Stimulated activated CD4-positive, alpha-beta T cell treated with anti-CD3 and anti-CD28 coated beads, Interleukin-2, amount 100 ng/mL, for 24 hours (primary cell): ENCODE data around the gene DNAJB13.
A peak's percentile ranks its signal among the peaks of the same experiment; 100 is the strongest.

ENCODE experiments used
- DNase-seq, 2 donors: peaks; one replicate each; pipeline ENCODE4 v3.0.0-alpha.2; 2020

The DNAJB13 gene

DNA sequence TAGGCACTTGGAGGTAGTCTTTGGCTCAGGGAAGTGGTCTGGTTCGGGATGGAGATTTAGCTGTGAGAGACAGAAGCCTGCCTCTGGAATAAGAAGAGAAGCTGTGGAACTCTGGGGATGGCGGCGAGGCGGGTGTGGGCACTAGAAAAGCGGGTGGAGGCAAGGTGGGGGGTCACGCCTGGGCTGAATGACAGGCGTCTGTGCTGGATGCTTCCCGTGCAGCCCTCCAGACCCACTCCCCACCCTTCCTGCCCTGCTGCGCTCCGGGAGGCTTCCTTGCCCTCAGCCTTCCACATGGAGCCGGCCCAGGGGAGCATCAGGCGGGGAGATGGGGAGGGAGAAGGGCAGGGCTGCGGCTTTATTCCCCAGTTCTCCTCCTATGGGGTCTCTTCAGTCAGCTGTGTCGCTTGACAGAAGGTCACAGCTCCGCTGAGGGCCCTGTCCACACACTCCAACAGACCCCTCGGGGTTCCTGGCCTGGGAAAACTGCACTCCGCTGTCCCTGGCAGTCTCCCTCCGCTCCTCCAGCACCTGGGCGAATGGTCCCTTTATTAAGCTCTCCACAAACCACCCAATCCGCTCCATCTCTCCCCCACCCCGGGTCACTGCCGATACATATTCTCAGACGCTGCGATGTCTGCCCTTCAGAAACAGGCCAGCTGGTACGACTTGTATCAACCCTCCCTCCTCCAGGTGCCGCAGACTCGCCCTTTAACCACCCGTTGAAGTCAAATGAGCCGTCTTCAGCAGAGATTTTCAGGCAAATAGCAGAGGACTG lies 6.2 kb downstream of the DNAJB13 start:
- DNase-seq, result no peak

DNA sequence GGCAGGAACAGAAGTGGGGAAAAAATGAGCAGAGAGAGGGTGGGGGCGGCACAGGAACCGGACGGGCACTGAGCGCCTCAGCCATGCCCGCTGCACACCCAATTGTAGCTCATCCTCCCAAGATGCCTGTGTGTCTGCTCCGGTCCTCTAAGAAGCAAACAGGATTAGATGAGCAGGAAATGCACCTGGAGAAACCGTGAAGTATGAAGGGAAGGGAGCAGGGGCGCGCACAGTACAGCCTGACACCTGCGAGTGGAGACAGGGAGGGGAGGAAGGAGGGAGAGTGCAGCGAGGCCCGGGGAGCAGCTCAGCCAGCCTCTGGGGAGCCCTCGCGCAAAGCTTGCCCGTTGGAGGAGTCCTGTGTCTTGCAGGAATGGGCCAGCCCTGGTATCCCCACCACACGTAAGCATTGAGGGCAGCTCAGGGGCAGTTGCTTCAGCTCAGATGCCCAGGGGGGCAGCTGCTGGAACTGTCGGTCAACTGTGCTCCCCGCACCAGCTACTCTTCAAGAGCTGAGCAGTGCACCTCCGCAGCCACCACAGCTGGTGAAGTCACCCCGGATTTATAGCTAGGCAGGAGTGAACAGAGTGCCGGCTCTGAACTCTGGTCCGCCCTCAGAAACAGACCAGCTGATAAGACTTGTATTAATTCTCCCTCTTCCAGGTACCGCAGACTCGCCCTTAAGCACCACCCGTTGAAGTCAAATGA lies 7.0 kb downstream of the DNAJB13 start:
- DNase-seq, result no peak

DNA sequence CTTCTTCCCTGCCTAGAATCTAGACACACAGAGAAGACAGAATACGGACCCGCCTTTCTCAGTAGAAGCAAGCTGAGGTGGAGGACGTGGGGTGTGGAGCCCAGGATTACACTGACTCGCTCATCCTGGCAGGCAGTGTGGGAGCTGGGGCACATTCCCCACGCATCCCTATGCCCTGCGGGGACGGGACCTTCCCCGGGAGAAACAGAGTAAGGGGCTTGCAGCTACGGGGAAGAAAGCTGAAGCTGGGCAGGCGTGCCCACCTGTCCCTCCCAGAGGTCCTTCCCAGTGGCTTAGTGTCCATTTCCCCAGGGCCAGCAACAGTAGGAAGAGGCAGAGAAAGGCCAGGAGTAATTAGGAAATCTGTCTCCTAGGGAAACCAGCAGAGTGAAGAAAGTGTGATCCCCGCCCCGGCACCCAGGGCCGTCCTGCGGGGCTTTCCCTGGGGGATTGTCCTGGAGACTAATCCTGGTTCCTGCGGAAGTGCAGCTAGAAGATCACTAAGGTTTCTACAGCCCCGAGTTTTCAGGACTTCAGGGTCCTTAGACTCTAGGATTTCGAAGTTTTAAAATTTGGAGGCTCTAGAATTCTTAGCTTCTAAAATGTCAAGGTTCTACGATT lies 7.8 kb downstream of the DNAJB13 start:
- DNase-seq, result no peak

DNA sequence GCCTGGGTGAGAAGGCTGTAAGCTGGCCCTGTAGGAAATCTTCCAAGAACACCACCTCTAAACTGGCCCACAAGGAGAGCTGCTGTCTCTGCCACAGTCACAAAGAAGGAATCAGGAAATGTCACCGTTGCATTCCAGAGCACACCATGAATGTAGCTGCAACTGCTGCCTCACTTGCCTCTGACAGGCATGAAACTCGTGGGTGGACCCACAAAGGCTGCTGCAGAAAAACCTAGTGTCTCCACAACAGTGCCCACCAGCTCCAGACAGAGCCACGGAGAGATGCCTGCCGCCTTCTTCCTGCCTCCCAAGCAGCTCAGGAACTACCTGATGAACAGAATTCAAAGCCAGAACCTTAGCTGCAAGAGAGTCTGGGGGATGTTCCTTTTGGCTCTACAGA lies 10.5 kb downstream of the DNAJB13 start:
- DNase-seq, result no peak

DNA sequence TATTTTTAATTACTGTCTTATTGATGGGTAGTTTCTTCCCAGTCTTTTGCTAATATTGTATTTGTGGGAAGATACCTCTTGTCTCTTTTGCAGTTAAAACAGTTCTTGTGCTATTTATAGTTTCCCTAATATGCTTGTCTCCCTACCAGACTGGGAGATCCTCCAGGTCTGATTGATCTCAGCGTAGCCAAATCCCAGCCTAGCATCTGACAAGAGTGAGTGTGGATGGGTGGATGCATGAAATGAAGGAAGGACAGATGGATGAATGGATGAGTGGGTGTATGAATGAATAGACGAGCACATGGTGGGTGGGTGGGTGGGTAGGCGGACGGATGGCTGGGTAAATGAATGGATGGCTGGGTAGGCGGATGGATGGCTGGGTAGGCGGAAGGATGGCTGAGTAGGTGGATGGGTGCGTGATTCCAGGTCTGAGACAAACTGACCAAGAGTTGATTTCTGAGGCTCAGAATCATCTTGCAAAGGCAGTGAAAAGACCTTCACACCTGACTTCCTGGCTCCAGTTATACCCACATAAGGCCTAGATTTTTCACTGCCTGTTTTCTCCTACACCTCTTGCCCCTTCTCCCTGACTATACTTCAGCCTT lies 11.4 kb downstream of the DNAJB13 start:
- DNase-seq, result no peak

DNA sequence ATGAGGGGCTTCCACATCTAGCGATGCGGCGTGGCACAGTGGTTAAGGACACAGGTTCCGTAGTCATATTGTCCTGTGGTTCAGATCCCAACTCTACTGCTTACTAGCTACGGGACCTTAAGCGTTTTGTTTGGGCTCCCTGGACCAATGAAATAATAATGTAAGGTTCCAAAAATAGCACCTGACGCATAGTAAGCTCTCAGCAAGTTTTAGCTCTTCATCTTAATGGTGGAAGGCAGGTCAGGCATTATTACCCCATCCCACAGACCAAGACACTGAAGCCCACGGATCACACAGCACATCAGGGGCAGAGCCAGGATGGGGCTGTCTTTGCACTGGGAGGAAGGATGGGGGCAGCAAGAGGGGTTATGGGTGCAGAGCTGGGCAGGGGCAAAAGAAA lies 13.0 kb downstream of the DNAJB13 start:
- DNase-seq, result no peak

DNA sequence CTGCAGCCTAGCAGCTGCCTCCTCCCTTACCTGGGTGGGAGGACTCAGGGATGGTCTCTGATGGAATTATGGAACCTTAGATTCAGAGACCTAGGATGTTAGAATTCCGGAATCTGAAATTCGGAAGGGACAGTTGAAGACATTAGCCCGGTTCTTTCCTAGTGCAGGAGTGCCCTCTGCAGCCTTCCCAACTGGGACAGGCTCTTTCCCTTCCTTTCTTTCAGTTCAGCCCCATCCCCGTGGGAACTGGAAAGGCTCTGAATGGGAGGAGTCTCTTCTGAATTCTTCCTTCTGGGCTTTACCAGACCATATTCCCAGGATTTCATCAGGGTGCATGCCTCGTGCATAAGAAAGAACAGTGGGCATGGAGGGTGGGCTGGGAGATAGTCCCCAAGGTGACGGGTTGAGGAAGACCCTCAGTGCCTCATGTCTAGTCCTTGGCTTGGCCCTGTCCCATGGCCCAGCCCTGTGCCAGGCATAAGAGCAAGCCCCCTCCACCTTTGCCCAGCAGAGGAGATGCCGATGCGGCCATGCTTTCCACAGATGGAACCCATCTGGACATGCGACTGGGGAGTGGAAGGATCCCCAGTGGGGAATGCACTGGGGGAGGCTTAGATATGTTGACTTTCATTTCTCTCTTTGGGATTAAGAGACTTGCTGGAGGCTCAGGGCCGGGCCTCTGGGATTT lies 14.4 kb downstream of the DNAJB13 start:
- DNase-seq, result no peak

DNA sequence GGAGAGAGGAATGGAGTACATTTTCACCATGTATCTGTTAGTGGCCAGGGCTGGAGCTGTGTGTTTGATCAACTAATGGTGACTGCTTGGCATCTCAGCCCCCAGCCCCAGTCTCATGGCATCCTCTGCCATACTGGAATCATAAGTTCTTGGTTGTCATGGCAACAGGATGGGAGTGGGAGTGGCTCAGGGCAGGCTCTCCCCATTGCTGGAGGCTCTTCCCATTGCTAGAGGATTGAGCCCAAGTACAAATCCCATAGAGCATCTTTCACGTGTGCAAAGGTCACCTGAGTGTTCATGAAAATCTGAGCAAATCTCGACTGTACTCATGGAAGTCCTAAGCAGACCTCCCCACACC lies 14.9 kb downstream of the DNAJB13 start:
- DNase-seq, result no peak

DNA sequence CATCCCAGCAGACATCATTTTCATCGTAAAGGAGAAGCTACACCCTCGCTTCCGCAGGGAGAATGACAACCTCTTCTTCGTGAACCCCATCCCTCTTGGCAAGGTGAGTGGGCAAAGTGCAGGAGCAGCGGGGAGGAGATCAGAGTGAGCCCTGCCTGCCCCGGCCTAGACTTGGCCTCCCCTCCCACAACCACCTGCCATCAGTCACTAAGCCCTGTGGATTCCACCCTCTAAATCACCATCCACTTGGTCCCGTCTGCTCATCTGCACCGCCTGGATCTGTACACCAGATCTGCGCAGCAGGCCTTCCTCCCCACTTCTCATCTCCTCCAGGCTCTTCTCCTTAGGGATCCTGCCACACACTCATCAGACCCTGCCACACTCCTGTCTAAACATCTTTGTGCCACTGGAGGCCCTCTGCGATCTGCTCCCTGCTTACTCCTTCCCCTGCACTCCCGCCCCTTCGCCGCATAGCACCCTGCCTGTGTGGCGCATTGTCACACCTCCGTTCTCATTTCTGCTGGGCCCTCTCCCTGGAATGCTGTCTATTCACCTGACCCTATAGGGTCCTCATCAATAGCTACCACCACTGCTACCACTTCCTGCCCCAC lies 17.6 kb downstream of the DNAJB13 start:
- no peak for DNase-seq

DNA sequence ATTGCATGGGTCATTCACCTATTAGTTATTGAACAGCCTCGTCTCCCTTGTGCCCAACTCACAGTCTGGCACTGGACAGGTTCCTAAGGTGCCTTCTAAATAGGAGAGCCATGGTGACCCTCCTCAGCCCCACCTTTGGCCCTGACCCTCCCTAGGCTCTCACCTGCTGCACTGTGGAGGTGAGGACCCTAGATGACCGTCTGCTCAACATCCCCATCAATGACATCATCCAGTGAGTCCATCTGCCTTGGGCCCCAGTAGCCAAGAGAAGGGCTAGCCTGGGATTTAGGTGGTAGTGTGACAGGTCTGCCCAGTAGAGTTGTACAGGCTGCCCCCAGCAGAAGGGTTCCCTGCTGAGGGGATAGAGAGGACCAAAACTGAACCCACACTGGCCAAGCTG lies 18.3 kb downstream of the DNAJB13 start:
- DNase-seq, result no peak

DNA sequence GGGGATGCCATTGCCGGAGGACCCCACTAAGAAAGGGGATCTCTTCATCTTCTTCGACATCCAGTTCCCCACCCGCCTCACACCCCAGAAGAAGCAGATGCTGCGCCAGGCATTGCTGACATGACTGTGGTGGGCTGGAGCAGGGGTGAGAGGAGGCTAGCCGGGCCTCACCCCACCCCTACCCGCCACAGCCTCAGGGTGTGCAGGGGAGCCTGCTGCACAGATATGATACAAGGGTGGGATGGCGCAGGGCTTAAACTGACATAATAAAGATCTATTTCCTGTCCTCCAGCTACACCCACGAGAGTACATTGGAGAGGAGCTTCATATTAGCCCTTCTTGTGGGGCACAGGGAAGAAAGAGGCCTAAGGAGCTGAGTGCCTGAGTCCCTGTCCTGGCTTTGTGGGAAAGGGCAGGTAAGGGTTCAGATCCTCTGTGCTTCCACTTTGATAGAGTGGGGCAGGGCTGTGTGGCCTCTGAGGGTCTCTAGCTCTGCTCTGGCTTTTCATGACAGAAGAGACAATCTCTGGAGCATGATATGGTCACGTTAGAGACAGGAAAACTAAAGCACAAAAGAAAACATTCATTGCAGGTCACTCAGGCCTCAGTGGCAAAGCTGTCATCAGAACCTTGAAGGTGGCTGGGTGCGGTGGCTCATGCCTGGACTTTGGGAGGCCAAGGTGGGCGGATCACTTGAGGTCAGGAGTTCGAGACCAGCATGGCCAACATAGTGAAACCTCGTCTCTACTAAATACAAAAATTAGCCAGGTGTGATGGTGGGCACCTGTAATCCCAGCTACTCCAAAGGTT lies 19.4 kb downstream of the DNAJB13 start:
- peak in 1 of 2 donors; percentile 25 for DNase-seq

DNA sequence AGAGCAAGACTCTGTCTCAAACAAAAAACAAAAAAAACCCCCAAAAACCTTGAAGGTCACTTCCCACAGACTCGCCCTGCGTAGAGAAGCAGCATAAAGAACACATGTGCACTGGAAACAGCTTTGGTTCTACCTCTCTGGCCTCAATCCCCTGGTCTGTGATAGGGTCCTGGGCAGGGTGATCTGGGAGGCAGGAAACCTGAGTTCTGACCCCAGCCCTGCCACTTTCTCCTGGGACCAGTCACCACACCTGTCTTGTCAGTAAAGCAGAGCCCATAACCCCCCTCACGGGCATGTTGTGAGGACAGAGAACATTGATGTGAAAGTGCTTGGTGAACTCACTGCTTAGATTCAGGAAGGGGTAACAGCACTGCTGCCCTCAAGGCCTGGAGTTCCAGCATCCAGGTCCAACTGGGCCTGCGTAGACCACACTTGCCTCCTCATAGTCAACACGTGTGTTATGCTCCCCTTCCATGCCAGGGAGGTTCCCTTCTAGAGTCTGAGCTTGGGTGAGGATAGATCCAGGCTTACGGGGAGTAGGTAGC lies 20.4 kb downstream of the DNAJB13 start:
- DNase-seq, result no peak

DNA sequence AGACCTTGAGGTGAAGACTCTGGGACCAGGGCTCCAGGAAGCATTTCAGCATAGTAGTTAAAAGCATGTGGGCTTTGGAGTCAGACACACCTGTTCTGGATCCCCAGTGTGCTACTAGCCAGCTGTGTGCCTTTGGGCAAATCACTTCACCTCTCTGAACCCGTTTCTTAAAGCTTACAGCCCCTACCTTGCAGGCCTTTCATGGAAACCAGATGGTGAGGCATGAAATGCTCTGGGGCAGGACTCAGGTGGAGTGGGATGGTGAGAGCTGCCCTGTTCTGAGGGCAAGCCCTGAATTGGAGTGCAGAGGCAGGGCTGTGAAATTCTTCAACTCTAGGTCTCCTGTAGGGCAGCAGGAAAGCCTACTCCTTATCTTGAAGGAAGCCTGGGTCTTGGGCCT lies 21.4 kb downstream of the DNAJB13 start:
- DNase-seq, result no peak

DNA sequence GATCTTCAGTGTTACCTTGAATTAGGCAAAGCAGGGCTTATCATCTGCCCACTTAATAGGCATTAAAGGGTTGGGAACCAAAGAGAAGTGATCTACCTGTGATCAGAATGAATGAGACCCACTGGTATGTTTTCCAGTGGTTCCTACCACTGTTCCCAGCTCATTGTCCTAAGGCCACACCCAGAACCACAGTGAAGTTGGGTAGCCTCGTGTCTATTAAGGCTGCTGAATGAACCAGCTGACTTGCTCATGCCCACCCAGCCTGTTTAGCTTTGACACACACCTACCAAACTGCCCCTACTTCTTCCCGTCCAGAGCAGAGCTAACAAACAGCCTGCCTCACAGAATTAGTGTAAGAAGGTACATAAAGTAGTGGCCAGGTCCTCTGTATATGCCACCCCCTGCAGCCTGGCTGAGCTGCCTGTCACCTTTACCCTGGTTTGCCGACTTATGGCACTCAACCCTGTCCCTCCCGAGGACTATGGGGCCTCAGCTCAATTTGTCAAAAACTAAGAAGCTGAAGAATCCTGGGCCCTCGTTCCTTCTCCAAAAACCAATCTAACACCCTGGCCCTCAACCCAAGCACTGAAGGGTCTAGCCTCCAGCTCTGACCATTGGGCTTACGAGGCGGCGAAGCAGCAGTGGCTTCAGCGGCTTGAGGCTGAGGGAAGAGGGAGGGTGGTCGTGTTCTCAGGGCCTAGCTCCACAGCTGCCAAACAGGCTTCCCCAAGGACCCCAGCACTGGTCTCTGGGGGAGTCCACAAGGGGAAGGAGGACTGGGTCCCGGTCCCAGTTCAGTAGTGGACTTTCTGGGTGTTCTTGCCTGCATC lies 22.0 kb downstream of the DNAJB13 start:
- DNase-seq, result no peak

DNA sequence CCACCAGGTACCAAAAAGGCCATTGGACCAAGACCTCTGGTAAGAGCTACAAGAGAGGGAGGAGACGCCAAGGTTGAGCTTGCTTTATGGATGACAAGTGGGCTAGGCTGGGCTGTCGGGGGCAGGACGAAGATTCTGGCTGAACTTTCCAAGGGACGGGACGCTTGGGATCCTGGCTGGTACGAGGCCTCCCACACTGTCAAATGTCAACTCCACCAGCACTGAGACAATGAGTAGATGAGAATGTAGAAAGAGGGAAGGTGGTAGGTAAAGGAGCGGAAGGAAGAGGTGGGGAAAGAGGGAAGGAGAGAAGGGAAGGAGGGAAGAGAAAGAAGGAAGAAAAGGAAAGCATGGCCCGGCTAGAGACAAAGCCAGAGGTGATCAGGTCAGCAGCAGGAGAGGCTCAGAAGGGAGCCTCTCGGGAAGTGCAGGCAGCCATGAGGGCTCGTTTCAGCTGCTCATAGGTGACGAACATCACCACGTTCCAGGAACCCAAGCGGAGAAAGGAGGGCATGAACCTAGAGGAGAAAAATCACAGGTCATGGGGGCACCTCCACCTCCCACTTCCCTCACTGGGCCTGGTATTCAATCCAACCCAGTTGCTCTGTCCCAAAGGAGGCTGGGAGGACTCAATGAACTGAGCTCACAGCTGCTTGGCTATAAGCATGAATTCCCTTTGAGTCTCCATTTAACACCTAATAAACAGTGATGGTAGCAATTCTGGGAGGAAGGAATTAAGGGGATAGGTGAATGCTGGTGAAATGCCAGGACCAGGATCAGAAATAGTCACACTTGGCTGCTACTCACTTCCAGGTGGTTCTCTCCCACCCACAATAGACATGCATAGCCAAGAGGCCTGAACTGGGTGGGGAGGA lies 24.0 kb downstream of the DNAJB13 start:
- DNase-seq, result no peak

DNA sequence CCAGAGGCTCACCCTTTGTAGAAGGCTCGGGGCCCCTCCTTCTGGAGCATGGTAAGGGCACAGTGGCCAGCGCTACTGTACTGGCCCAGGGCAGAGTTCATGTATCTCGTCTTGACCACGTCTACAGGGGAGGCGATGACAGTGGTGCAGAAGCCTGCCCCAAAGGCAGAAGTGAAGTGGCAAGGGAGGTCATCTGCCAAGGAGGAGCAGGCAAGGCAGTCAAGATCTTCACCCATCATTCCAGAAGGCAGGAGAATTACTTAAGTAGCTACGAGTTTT lies 24.6 kb downstream of the DNAJB13 start:
- DNase-seq, result no peak

DNA sequence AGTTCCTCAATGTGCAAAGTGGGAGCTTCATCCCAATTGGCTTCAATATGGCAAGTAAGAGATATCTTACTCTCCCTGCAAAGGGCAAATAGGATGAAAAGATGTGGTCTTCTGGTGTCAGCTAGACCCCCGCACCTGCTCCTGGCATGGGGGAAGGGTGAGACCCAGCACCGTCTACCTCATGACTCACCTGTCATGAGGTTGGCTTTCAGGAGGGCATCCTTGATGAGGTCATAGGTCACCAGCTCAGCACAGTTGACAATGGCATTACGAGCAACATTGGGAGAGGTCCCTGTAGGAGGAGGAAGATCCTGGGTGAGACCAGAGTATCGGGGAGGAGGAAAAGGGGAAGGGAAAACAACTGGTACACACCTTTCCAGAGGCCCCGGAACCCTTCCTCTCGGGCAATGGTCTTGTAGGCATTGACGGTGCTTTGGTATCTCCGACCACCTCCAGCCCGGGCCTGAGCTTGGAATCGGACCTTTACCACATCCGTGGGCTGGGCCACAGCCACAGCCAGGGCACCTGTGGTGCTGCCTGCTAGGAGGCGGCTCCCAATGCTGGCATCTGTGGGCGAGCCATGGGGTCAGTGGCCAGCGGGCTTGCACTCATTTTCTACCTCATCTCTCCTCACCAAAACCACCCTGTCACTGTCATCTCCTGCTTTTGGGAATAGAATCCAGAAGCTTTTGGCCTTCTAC lies 25.8 kb downstream of the DNAJB13 start:
- DNase-seq, result no peak

DNA sequence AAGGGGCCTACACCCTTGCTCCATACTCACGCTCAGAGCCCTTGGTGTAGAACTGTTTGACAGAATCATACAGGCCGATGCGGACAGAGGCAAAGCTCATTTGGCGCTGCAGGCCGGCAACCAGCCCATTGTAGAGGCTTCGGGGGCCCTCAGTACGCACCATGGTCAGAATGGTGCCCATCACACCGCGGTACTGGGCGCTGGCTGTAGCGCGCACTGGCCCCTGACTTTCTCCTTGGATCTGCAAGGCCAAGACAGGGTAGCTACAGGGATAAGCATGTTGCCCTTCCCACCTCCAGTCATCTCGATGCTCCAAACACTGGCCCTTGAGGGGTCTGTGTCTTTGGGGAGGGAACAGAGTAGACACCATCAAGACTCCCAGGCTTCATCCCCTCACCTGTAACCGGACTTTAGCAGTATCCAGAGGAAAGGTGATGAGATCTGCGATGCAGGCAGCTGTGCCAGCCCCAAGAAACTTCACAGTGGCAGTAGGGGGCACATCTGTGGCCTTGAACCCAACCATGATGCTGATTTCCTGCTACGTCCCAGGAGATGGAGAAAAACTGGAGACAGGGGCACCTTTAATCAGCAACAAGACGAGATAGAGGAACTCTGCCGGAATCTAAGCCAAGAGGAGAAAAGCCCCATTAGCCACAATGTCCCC lies 27.2 kb downstream of the DNAJB13 start:
- no peak for DNase-seq
